Epithelial cell of esophagus (primary cell): ENCODE measurements around the gene EGFL7.

Experiments used
- DNase-seq: peaks from one replicate; pipeline ENCODE4 v3.0.0; 2010; ENCODE audit warnings: low read depth
- H3K4me3 ChIP-seq: 2 replicates; pipeline ENCODE4 v1.5.1; 2011; ENCODE audit warnings: mild to moderate bottlenecking, low read length, control low read depth
- CTCF ChIP-seq: IDR thresholded peaks from 2 replicates; pipeline ENCODE4 v1.5.1; 2011; ENCODE audit warnings: low read depth, mild to moderate bottlenecking, low read length, control low read depth, inconsistent platforms; ENCODE audit not compliant: insufficient read depth; ENCODE audit errors: missing control alignments

EGFL7 gene

GRCh38 chr9:136655536-136656182, 7.1 kb upstream of the EGFL7 start:
- TF ChIP-seq CTCF = no peak
- no peak for DNase-seq
- no peak overlapping the region for H3K4me3 ChIP-seq

GRCh38 chr9:136656183-136656738, 6.5 kb upstream of the EGFL7 start:
- TF ChIP-seq CTCF = no peak
- H3K4me3 ChIP-seq = no peak overlapping the region
- DNase-seq = no peak

- TF ChIP-seq CTCF = no peak
- no peak overlapping the region for H3K4me3 ChIP-seq
- DNase-seq = no peak
These were observed 5.7 kb upstream of the EGFL7 start for GRCh38 chr9:136656795-136657611.

- DNase-seq = no peak
- no peak for TF ChIP-seq CTCF
- H3K4me3 ChIP-seq = no peak overlapping the region
These were observed 4.5 kb upstream of the EGFL7 start for GRCh38 chr9:136657974-136658848.

GRCh38 chr9:136658849-136659535, 3.7 kb upstream of the EGFL7 start:
- H3K4me3 ChIP-seq = no peak overlapping the region
- no peak for TF ChIP-seq CTCF
- no peak for DNase-seq
